ENCODE data around the gene TSPAN18.
A peak's percentile ranks its signal among the peaks of the same experiment; 100 is the strongest.

Gene TSPAN18, protein sequence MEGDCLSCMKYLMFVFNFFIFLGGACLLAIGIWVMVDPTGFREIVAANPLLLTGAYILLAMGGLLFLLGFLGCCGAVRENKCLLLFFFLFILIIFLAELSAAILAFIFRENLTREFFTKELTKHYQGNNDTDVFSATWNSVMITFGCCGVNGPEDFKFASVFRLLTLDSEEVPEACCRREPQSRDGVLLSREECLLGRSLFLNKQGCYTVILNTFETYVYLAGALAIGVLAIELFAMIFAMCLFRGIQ

DNA sequence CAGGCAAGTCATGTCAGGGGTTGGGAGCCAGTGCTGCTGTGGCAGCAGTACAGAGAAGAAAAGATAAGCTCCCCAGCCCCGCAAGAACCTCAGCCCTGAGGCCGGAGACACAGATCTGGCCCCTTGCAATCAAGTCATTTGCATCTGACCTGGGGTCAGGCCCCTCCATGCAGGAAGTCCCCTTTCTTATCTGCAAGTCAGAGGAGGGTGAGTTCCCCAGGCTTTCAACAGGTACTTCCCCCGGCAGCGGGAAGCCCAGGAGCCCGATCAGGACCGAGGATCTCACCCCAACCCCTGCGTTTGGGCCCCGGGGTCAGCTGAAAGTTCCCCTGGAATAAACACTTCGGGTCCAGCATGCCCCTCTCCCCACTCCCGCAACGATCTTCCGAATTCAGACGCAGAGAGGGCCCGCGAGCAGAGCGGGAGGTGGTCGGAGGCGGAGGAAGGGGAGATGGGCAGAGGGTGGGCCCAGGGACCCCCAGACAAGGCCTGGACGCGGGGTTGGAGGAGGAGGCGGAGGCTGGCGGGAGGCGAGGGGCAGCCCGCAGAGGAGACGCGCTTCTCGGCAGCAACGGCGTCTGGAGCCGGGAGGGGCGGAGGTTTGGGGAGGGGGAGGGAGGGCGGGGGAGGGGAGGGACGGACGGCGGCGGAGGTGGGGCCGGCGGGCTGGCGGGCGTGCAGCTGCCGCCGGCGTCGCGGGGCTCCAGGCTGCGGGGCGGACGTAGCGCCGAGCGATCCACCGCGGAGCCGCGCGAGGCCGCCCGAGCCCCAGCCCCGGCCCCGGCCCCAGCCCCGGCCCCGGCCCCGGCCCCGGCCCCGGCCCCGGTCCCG lies at the start of gene TSPAN18:
Gene TSPAN18 (plus strand): TSS at position 680 of the 831 bp plus-strand sequence. CDS start 179,455 bp downstream, outside the sequence.
- peak; percentile 21 for DNase-seq

DNA sequence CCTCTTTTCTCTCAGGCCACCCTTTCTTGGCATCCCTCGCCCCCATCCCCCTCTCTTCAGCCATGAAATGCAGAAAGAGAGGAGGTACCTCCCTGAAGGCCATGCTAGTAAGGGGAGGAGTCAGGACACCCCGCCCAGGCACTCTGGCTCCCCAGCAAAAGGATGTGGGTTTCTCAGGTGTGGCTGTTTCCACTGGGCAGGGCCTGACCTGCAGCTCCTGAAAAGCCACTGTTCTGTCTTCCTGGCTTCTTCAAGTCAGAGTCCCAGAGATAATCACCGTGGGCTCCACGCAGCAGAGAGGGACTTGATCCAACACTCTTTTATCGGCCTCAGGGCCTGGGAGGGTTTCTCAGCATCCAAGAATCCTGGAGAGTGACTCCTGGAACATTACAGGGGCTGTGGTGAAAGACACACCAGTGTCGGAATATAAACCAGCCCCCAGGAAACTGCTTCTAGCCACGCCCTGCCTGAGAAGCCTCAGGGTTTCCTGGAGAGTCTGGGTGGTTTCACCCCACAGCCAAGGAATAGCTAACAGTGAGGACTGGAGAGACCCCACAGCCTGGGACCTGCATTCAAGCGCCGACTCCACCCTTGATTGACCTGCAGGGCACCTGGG lies 45.7 kb upstream of the TSPAN18 start:
- peak; percentile 35 for DNase-seq

DNA sequence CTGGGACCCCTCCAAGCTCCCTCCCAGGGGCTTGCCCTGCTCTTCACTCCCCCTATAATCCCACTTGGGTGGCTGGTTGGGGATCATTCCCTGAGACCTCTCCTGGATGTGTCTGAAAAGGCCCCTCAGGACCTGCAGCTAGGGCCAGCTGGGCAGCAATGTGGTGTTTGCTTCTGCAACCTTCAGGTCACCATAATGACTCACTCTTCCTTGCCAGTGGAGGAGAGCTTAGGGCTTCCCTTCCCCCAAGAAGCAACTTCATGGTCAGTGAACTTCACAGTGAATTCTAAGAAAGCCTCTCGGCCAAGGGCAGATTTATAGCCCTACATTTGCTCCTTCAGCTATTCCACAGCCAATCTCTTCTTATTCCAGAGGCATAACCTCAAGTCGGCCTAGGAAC lies 45.1 kb upstream of the TSPAN18 start:
- no peak for DNase-seq

DNA sequence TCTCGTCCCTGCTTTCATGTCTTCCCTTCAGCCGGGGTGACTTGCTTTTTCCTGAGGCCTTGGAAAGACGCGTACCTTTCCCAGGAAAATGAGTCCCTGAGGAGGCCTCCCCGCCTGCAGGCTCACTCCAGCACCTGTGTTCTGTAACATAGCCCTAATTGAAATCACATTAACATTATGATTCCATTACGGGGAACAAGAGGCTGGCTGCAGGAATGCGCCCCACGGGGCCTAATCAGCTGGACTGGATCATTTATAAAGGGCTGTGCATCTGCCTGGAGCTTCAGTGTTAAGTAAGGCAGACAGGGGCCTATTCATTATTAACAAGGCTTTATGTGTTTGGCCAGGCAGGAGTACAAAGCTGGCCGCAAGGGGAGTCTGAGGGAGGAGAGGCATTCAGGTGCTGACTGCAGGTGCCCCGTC lies 41.9 kb upstream of the TSPAN18 start:
- no peak for DNase-seq

DNA sequence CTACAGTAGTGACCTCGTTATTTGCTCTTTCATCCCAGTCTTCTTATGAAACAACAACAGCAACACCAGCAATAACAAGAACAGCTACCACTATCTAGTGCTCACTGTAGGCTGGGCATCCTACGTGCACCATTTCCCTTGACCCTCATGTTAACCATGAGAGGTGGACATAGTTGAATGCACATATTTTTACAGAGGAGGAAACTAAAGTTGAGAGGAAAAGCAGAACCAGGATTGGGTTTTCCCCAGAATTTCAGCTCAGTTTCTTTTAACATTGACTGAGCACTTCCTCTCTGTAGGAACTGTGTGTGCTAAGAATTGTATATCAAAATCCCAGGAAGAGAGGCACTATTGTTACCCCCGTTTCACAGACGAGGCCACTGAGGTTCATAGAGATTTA lies 39.4 kb upstream of the TSPAN18 start:
- DNase-seq: no peak

DNA sequence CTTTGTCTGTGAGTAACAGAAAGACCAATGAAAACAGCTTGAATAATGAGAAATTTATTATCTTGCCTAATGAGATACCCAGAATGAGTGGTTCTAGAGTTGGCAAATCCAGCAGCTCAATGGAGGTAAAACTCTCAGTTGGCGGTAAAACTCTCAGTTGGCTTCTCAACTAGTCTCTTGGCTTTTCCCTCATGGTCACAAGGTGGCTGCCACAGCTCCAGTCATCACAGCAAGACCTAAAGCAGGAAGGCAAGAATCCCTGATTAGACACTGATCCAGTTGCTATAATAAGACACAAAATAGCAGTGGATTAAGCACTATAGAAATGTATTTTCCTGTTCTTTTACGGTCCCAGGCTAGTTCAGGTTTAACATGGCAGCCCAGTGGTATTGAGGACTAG lies 37.5 kb upstream of the TSPAN18 start:
- DNase-seq: no peak

DNA sequence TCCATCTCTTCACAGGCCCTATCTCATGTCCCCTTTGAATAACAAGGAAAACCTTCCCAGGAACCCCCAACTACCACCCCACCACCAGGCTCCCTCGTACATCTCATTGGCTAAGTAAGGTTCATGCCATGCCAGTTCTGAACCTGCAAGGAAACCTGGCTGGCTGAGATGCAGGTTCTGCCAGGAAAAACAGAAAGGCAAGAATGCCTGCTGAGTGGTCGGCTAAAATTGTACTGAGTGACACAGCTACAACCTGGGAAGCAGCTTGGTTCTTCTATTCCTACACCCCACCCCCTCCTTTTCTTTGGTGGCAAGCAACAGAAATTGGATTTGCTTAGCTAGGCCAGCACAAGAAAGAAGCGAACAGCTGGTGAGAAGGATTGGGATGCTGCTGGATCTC lies 36.1 kb upstream of the TSPAN18 start:
- no peak for DNase-seq

DNA sequence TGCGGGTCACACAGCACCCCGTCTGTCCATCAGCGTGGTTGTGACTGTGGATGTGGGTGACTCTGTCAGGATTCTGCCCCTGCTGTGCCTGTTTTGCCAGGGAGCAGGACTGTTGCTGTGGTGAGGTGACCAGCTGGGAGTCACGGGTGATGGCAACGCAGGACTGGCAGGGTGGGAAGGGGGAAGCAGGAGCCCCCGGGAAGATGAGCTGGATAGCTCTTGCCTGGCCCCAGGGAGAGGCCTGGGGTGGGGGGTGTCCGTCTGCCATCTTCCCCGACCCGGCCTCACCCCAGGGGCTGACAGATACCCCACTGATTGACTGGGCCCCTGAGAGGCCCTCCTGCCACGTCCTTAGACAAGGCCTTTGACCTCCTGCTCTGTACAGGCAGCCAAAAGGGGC lies 34.3 kb upstream of the TSPAN18 start:
- DNase-seq: no peak

DNA sequence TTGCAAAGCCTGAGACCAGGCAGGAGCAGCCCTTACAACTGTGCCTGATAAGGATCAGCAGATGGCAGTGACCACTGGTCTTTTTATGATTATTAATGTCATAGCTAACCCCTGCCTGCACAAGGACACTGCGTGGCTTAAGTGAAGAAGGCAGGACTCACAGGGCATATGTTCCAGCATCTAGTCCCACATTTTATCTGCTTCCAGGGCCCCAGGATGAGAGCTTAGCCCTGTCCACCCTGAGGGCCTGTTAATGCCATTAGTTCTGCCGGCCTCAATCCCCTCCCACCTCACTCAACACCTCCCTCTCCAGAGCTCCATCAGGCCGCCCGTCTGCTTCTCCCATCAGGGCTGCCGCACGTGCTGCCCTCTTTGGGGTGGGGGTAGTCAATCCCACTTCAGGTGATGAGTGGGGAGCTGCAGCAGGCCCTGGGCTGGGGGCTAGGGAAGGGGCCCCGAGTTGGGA lies 33.1 kb upstream of the TSPAN18 start:
- DNase-seq: no peak

DNA sequence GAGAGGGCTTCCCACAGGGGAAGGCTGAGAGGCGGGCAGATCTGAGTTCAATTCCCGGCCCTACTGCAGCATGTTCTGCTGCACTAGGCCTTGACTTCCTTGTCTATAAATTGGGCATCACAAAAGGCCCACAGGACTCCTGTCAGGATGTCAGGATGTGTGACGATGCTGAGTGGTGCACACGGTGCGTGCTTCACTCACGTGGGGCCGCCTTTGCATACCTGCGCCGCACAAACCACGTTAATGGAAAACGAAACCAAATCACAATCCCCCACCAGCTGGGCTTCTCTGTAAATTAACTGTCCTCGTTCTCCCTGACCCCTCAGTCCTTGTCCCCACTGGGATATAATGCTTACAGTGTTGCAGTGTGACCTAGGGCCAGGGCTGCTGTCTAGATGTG lies 32.3 kb upstream of the TSPAN18 start:
- DNase-seq: no peak

DNA sequence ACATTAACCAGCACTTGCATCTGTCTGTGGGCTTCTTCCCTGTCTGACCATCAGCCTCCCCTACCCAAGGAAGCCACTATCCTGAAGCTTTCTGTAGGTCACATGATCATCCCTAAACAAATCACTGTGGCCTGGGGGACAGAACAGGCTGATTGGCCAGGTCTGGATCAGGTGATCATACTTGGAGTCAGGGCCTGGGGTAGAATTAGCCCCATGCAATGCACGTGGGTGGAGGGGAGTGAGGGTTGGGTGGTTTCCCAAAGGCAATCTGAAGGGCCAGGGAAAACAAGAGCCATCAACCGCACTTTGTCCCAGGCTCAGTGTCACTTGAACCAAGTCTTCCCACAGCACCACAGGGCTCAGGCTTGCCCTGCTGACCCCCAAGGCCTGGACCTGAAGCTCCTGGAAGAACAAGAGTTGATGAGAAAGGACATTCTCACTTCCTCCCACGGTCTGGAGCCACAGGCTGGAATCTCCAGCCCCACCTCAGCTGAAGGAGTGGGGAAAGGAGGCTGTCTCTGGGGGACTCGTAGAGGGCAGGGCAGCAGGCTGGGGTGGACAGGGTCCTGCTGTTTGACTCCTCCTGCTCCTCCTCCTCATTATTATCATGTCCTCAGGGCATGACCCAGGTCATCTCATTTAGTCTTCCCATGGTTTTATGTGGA lies 31.5 kb upstream of the TSPAN18 start:
- DNase-seq: no peak

DNA sequence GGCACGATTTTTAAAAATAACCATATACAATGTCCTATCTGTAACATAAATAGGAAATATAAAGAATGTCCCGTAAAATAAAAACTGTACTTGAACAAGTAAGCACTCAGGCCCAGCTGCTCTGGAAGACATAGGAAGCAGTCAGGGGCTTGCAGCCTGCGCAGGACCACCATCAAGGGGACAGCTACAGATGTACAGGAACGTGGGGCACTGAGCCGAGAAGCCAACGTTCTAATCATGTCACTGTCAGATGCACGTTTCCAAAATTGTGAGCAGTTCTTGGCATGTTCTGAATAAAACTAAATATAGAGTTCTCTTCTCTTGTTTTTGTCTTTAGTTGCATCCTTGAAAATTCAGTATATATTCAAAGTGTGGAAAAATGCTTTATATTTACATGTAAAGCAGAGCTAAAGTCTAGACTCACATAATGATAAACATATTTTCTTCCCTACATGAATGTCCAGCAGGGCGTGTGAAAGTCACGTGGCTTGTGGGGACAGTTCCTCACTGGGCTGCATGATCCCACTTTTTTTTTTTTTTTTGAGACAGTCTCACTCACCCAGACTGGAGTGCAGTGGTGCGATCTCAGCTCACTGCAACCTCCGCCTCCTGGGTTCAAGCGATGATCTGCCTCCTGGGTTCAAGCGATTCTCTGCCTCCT lies 28.4 kb upstream of the TSPAN18 start:
- DNase-seq: no peak

DNA sequence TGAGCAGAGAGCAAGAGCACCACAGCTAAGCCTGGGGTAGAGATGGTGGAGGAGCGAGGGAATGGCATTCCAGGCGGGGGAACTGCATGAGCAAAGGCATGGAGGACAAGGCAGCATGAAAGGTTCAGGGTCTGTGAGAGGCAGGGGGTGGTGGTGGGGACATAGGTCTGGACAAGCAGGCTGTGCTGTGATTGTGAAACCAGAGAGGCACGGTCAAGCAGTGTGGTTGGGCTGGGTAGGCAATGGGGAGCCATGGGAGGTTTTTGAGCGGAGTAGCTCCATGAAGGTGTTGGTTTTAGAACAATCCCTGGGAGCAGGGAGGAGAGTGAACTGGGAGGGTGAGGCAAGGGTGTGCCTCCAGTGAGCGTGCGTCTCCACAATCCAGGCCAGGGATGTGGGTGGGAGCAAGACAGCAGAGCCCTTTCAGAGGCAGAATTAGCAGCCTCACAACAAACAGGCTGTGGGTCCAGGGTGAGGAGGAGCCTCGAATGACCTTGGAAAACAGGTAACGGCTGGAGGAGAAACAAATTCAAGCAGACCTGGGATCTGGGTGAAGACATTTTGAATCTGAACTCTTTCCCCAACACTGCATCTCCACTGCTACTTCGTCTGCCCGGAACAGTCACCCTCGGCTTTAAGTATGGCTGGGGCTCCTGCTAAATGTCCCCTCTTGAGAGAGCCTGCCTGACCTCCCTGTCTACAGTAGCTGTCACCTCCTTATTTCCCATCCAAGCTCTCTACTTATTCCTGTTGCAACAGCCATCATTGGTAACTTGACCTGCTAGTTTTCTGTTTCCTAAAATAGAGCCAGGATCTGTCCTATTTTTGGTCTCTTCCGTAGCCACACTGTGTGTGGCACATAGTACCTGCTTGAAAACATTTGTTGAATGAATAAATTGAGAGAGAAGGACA lies 27.0 kb upstream of the TSPAN18 start:
- DNase-seq: no peak

DNA sequence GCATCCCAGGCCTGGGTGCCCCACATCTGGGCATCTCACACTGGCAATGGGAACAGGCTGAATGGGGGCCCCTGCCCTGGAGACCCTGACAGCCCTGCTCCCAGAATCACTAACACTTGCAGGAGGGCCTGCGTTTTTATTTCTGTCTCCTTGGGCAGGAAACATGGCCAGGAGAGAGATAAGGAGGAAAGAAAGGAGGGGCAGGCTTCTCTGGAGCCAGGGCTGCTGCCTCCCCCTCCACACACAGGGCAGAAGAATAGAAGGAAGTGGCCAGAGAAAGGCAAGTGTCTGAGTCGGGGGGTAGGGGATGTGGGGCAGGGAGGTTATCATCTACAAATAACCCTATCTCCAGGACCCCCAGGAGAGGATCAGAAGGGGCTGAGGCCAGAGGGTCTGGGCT lies 25.5 kb upstream of the TSPAN18 start:
- DNase-seq: no peak

DNA sequence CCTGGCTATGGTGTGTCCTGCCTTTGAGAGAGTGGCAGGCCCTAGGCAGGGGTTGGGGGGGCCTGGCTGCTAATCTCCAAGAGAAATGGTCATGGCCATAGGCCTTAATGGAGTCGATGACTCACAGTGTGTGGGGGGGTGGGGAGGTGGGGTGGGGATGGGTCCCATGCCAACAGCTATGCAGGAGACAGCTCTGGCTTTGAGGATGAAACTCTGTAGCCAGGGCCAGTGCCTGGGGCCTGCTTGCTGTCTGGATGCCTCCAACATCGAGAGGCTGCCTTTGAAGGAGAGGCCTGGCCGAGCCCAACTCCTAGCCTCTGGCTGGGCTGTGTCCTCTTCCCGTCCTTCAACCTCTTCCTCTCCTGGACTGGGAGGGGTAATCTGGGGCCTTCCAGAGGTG lies 23.9 kb upstream of the TSPAN18 start:
- DNase-seq: no peak

DNA sequence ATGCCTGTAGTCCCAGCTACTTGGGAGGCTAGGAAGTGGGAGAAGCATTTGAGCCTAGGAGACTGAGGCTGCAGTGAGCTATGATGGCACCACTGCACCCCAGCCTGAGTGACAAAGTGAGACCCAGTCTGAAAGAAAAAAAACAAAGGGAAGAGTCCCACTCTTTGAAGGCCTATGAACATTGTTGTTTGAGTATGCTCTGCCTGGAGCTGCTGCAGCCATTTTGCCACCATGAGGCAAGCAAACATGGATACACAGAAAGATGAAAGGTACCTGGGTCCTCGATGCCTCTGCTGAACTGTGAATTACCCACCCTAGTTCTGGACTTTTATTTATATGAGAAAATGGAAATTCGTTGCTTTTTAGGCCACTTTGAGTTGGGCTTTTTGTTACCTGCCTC lies 19.7 kb upstream of the TSPAN18 start:
- DNase-seq: no peak

DNA sequence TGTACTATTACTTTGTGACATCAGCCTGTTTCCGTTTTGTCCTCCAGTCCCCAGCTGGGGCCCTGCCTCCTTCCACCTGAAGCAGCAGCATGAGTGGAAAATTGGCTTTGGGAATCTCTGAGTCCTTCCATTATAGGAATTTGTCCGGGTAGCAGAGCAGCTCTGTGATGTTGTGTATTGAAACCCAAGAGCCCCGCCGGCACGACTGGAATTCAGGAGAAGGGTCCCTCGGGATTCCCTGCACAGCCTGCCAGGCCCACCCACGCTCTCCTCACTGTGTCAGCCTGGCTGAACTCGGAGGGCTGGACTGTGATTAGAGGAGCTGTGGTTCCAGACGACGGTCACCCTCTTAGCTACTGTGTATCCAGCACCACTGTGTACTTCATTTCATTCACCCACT lies 18.8 kb upstream of the TSPAN18 start:
- no peak for DNase-seq

DNA sequence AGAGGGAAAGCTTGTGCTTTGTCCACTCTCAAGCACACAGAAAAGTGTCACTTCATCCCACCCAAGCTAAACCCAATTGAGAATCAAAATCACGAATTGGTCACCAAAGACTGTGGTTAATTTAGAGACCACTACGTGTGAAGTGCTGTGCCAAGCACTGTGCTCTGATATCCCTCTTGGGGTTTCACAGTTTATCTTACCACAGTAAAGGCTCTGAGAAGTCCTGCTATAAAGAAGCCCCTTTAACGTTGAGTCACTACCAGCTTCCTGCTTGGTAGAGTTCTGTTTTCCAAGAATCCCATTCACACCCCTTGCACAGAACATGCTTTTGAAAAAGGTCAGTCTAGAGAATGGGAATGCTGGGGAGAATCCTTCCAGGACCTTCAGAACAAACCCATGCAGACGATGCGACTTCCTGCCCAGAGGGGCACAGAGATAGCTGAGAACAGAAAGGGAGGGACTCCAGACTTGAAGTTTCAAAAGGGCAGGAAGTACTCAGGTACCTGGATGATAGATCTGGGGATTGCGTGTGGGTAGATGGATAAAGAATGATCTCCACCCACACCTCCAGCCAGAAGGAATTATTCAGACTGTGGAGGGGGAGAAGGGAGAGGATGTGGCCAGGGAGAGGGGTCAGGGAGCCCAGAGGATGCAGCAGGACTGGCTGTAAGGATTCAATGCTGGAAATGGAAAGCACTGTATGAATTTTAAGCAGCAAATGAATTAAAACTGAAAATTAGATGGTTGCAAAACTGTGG lies 18.1 kb upstream of the TSPAN18 start:
- no peak for DNase-seq

DNA sequence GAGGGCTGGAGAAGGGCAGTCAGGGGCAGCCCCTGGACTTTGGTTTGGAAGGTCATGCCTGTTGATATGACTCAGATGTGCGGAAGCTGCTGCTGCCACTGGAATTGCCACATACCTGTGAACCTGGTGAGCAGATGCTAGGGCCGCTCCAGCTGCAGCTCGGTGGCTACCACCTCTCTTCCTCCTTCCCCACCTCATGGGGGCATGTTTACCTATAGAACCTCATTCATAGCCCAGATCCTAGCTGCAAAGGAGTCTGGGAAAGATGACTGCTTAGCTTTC lies 17.5 kb upstream of the TSPAN18 start:
- no peak for DNase-seq

DNA sequence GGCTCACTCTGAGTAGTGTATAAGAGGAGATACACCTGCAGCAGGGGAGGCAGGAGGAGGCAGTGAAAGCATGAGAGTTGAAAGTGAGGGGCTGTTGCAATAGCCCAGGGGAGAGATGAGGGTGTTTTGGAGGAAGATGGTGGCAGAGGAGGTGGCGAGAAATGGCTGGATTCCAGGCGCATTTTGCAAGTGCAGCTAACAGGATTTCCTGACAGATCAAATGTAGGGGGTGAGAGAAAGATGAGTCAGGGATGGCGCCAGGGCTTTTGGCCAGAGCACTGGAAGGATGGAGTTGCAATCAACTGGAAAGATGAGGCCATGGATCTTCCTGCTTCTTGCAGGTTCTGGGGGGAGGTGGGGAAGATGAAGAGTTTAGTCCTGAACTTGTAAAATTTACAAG lies 16.8 kb upstream of the TSPAN18 start:
- DNase-seq: no peak

DNA sequence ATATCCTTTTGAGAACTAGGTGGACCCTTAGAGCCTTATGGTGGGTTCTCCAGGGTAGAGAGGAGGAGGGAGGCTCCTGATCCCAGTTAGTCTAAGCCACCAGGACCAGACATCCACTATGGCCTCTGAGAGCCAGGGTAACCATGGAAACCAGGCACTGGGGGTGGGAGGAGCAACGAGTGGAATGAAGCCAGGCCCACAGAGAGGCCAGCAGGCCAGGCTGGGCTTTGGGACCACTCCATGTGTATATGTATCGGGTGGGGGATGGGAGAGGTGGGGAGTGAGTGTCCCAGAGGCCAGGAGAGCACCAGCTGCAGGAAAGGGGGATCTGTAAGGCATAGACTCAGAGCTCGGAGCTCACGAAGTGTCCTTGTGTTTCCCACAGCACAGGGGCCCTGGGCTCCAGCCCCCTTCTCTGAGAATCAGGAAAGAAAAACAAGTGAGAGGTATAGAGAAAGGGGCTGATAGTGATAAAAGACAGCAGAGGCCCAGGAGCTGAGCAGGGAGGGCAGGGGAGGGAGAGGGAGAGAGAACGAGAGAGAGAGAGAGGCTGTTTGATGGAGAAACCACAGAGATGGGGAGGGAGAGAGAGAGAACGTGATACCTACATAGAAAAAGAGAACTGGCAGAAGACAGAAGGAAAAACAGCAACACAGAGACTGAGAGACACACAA lies 15.5 kb upstream of the TSPAN18 start:
- DNase-seq: no peak

Measured in activated CD8-positive, alpha-beta memory T cell treated with anti-CD3 and anti-CD28 coated beads, Interleukin-2, amount 50 U/mL, for 4 hours (primary cell).